CD4-positive, alpha-beta T cell treated with Interleukin-17A for 4 hours (primary cell): ENCODE results near the gene GPR61.
A peak's percentile ranks its signal among the peaks of the same experiment; 100 is the strongest.

ENCODE experiments used
- DNase-seq: peaks from one replicate; pipeline ENCODE4 v3.0.0-alpha.2; 2020; ENCODE audit warnings: mixed read lengths

The GPR61 gene

GRCh38 chr1:109509176-109510134, 30.2 kb upstream of the GPR61 start, which contains the start of gene AMIGO1:
TSS of gene AMIGO1 (minus strand) at chr1:109509727. CDS start at chr1:109508912, 815 bp downstream.
- DNase-seq: peak; percentile 83

GRCh38 chr1:109513110-109513710, 26.5 kb upstream of the GPR61 start:
- DNase-seq: no peak

- DNase-seq: no peak
Observed at GRCh38 chr1:109514846-109515245, 24.8 kb upstream of the GPR61 start.

GRCh38 chr1:109516872-109517271, 22.8 kb upstream of the GPR61 start:
- no peak for DNase-seq

GRCh38 chr1:109517337-109517736, 22.3 kb upstream of the GPR61 start:
- DNase-seq: no peak

GRCh38 chr1:109521002-109521951, 18.4 kb upstream of the GPR61 start:
- no peak for DNase-seq

- DNase-seq: no peak
Observed at GRCh38 chr1:109522026-109522425, 17.6 kb upstream of the GPR61 start.

GRCh38 chr1:109523706-109524105, 16.0 kb upstream of the GPR61 start:
- no peak for DNase-seq

- DNase-seq: no peak
Observed at GRCh38 chr1:109527098-109527811, 12.4 kb upstream of the GPR61 start.

GRCh38 chr1:109527846-109528695, 11.6 kb upstream of the GPR61 start:
- DNase-seq: no peak

GRCh38 chr1:109528712-109529111, 11.0 kb upstream of the GPR61 start:
- DNase-seq: no peak

GRCh38 chr1:109529881-109530456, 9.7 kb upstream of the GPR61 start:
- DNase-seq: no peak

- DNase-seq: no peak
Observed at GRCh38 chr1:109530457-109531087, 9.1 kb upstream of the GPR61 start.

- no peak for DNase-seq
Observed at GRCh38 chr1:109531380-109531779, 8.3 kb upstream of the GPR61 start.

GRCh38 chr1:109531826-109532364, 7.8 kb upstream of the GPR61 start:
- no peak for DNase-seq

GRCh38 chr1:109532365-109533136, 7.1 kb upstream of the GPR61 start:
- DNase-seq: peak; percentile 94

GRCh38 chr1:109534307-109534858, 5.3 kb upstream of the GPR61 start:
- no peak for DNase-seq

GRCh38 chr1:109535481-109535880, 4.2 kb upstream of the GPR61 start:
- no peak for DNase-seq

- no peak for DNase-seq
Observed at GRCh38 chr1:109535971-109536491, 3.6 kb upstream of the GPR61 start.
